AG10803 (cell line): ENCODE data around the gene PKN3.

Source experiments
- DNase-seq: peaks from one replicate; pipeline ENCODE4 v3.0.0; 2010; ENCODE audit warnings: low read depth
- H3K4me3 ChIP-seq: 2 replicates; pipeline ENCODE4 v1.5.1; 2011; ENCODE audit warnings: mild to moderate bottlenecking, low read length, control low read depth
- TF ChIP-seq, protein P1 (sequence below): conservative IDR thresholded peaks from 2 replicates; pipeline ENCODE4 v1.5.1; 2011; ENCODE audit warnings: mild to moderate bottlenecking, low read length, control low read depth, inconsistent platforms

PKN3 gene

DNA sequence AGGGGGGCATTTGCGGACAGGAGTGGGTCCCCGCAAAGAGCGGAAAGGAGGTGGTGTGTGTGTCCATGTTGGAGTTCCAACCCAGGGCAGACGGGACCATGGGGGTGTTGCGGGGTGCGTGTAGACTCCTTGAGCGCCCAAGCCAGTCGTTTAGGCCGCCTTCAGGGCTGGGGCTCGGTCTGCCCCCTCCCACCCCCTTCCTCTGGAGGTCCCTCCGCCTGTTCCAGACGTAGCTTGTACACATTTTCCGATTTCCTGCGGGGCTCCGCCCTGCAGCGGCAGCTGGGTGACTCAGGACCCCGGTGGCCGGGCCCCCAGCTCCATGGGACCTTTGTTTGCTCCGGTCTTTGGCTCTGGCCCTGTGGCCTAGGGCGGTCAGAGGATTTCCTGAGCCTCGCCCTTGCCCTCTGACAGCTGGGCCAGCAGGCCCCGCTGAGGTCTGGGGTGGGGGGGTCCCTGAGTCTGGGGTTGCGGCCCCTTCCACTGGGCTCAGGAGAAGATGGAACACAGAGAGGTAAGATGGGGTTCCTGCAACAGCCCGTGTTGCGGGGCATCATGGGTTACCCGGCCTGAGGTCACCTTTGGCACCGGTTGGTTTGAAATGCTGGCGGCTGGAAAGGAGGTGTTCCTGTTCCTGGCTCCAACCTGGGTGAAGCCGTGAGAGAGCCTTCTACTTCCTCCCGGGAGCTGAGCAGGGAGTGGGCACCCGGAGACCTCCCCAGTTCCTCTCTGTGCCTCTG is 1.5 kb downstream of the PKN3 start:
- DNase-seq, result no peak
- TF ChIP-seq, protein P1, sequence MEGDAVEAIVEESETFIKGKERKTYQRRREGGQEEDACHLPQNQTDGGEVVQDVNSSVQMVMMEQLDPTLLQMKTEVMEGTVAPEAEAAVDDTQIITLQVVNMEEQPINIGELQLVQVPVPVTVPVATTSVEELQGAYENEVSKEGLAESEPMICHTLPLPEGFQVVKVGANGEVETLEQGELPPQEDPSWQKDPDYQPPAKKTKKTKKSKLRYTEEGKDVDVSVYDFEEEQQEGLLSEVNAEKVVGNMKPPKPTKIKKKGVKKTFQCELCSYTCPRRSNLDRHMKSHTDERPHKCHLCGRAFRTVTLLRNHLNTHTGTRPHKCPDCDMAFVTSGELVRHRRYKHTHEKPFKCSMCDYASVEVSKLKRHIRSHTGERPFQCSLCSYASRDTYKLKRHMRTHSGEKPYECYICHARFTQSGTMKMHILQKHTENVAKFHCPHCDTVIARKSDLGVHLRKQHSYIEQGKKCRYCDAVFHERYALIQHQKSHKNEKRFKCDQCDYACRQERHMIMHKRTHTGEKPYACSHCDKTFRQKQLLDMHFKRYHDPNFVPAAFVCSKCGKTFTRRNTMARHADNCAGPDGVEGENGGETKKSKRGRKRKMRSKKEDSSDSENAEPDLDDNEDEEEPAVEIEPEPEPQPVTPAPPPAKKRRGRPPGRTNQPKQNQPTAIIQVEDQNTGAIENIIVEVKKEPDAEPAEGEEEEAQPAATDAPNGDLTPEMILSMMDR, result no peak
- peak overlapping the region; percentile 65 for H3K4me3 ChIP-seq

DNA sequence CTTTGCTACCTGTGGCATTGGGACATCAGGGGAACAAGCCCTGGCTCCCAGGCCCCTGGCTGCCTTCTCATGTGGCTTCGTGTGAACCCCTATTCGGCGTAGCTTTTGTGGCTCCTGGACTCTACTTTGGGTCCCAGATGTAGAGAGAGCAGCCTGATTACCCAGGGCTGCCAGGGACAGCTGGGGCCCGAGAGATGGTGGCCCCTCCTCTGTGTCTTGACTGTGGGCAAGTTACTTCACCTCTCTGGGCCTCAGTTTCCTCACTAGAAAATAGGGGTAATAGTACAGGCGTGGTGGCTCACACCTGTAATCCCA is 2.0 kb downstream of the PKN3 start:
- no peak for DNase-seq
- no peak overlapping the region for H3K4me3 ChIP-seq
- TF ChIP-seq, protein P1, result no peak

GRCh38 chr9:128705051-128705965 is 3.0 kb downstream of the PKN3 start:
- DNase-seq, result no peak
- TF ChIP-seq, protein P1, result no peak
- no peak overlapping the region for H3K4me3 ChIP-seq

- TF ChIP-seq, protein P1, result no peak
- no peak overlapping the region for H3K4me3 ChIP-seq
- no peak for DNase-seq
Measured at GRCh38 chr9:128706045-128706444, 3.7 kb downstream of the PKN3 start.

GRCh38 chr9:128706671-128707381 is 4.5 kb downstream of the PKN3 start:
- TF ChIP-seq, protein P1, result no peak
- no peak overlapping the region for H3K4me3 ChIP-seq
- no peak for DNase-seq

DNA sequence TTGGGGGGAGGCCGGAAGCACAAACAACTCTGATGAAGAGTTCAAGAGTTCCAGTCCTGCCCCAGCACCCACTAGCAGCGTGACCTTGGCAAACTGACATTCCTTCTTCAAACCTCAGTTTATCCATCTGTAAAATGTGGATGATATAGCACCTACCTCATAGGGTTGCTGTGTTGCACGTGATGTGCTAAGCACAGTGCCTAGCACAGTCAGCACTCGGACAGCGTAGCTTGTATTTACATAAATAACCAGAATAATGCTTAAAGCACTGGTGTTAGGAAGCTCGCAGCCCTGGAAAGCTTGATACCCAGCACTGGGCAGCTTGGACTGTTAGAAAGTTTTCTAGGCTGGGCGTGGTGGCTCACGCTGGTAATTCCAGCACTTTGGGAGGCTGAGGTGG is 5.1 kb downstream of the PKN3 start:
- no peak overlapping the region for H3K4me3 ChIP-seq
- TF ChIP-seq, protein P1, result no peak
- DNase-seq, result no peak
